Measurements from ENCODE around the gene ACAA1.

DNA sequence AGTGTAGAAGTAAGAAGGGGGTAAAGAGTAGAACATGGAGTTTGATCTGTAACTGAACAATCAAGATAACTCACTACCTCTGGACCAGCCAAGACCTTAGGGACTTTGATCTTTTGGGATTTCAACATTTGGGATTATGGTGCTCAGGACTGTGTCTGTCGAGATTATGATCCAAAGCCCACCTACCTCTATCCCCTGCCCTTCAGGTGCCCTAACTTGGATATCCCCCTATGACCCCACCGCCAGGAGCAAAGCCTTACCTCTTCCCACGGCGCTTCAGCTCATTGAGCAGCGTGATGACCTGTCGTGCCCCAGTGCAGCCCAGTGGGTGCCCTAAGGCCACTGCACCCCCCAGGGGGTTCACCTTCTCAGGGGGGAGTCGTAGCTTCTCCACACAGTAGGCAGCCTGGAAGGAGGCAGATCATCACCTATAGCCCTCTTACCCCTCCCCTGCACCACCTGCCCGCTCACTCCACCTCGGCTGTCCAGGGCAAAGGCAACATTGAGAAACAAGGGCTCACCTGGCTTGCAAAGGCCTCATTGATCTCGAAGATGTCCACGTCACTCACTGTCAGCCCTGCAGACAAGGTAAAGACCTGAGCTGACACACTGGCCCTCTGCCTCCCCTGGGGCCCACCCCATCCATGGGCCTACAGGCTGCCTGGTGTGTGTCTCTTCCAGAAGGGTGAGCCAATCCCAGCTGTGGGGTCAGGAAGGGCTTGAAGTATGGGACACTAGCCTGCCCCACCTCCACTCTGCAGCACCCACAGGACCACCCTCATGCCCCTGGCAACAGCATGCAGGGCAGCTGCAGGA lies 11.4 kb downstream of the ACAA1 start:
- TF ChIP-seq CTCF (IDR thresholded peaks at IDR 0.05) (no peak), ZFX (IDR thresholded peaks at IDR 0.05; ENCODE audit: borderline replicate concordance) (no peak)
